Measurements from ENCODE around the gene GALNT6. TPM values are rescaled to one million over a fixed set of nuclear protein-coding genes. Genes with fewer than 3 reads are reported as not detected.
A peak's percentile ranks its signal among the peaks of the same experiment; 100 is the strongest.

GALNT6 gene
- total and polyA plus RNA-seq, 9 of the 15 experiments (the other 6 are each of a cell fraction or from before 2014, with no cell fraction given) = 1.5 to 8.6 (median 5.1) TPM

GRCh38 chr12:51326698-51327439 is 64.3 kb downstream of the GALNT6 start:
- in situ Hi-C loops (cut with MboI) (no loop called here), intact Hi-C loops (cut with micrococcal nuclease) (no loop called here)
- Histone ChIP-seq H3K4me1 (replicated peaks in 1 of 2; ENCODE audit: control insufficient read depth in 2 of 2, insufficient read depth in 2 of 2, low read length in 2 of 2) (peaks cover 37 to 63% of the 10 kb centered on the region in 2 experiments), H3K27ac (ENCODE audit: extremely low read depth, low read depth, low read length) (peak overlapping the region; percentile 94), H3K4me2 (ENCODE audit: insufficient read depth, low read length) (peak overlapping the region; percentile 38), H2AFZ (ENCODE audit: low read depth, low read length) (peak overlapping the region; percentile 92), H3K27me3 (ENCODE audit: control insufficient read depth in 2 of 2, insufficient read depth in 2 of 2, low read length in 2 of 2) (no peaks in the 10 kb centered on the region), H4K20me1 (replicated peaks; ENCODE audit: control insufficient read depth, insufficient read depth, low read length) (no peaks in the 10 kb centered on the region), H3K4me3 (no peak overlapping the region), H3K9me1 (ENCODE audit: control insufficient read depth, insufficient read depth, low read length) (no peaks in the 10 kb centered on the region), H3K9ac (ENCODE audit: insufficient read depth in 1 of 2, low read depth in 2 of 2, low read length in 2 of 2) (peak overlapping the region; percentile 54 to 73; a peak in 3 of 4 replicates), H3K79me2 (ENCODE audit: control insufficient read depth, insufficient read depth, low read length) (no peaks in the 10 kb centered on the region), H3K36me3 (ENCODE audit: control insufficient read depth, insufficient read depth, low read length) (no peaks in the 10 kb centered on the region), H3K9me3 (replicated peaks; ENCODE audit: control insufficient read depth, insufficient read depth, low read depth, low read length) (no peaks in the 10 kb centered on the region)
- ATAC-seq = peak; percentile 91
- ChIA-PET POLR2A (interaction anchor here (0.6 to 1.7 kb wide), 4 partner anchors 8 to 81 kb away, joined by 3 to 5 read pairs (median 4); no protein-coding TSS in a partner anchor), CTCF (ENCODE audit: low intra/inter-chr PET ratio) (no interaction called here)
- WGBS (ENCODE audit: insufficient coverage, low coverage, missing lambda C conversion rate) = 7% methylated on average over 7 of the region's 7 CpGs
- FAIRE-seq = peak; percentile 89
- DNase-seq (ENCODE audit: extremely low read depth in 1 of 4, low spot score in 3 of 4) = peak; percentile 55 to 90 (median 72)
- BruUV-seq (replicated peaks) = no TSS peak
- TF ChIP-seq MCM3 (IDR thresholded peaks at IDR 0.05) = no peak
- TF ChIP-seq CREB1 (IDR thresholded peaks at IDR 0.05) = no peak
- TF ChIP-seq CREB1 (CRISPR knock-in tag; IDR thresholded peaks at IDR 0.05) = no peak
- TF ChIP-seq ARHGAP35 (IDR thresholded peaks at IDR 0.05; ENCODE audit: partially characterized antibody) = no peak
- no peak for TF ChIP-seq RBM15 (IDR thresholded peaks at IDR 0.05; ENCODE audit: insufficient read depth, low read length)
- TF ChIP-seq BCL6 (CRISPR knock-in tag; IDR thresholded peaks at IDR 0.05) = no peak
- TF ChIP-seq TCF3 (CRISPR knock-in tag; IDR thresholded peaks at IDR 0.05) = peak; percentile 39; the same call in 1 of the 2 replicates
- peak; percentile 95 for TF ChIP-seq SMARCA4 (IDR thresholded peaks at IDR 0.05)
- no peak for TF ChIP-seq STAG1 (CRISPR knock-in tag; IDR thresholded peaks at IDR 0.05; ENCODE audit: borderline replicate concordance)
- no peak for TF ChIP-seq HDGF (IDR thresholded peaks at IDR 0.05)
- TF ChIP-seq BDP1 (IDR thresholded peaks at IDR 0.05; ENCODE audit: insufficient read depth, insufficient read length) = no peak
- no peak for TF ChIP-seq DACH1 (IDR thresholded peaks at IDR 0.05; ENCODE audit: partially characterized antibody)
- TF ChIP-seq ARNT (IDR thresholded peaks at IDR 0.05) = peak; percentile 62 to 92; a peak in 2 of 4 replicates
- TF ChIP-seq, protein P1, sequence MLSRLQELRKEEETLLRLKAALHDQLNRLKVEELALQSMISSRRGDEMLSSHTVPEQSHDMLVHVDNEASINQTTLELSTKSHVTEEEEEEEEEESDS (CRISPR knock-in tag; IDR thresholded peaks at IDR 0.05) = no peak
- TF ChIP-seq ZNF668 (CRISPR knock-in tag; IDR thresholded peaks at IDR 0.05) = no peak
- TF ChIP-seq CEBPG (CRISPR knock-in tag; IDR thresholded peaks at IDR 0.05) = peak; percentile 77; the same call in 1 of the 2 replicates
- peak; percentile 82 to 92 for TF ChIP-seq CEBPG (tag; conservative IDR thresholded peaks at IDR 0.05 in 1 of 2, IDR thresholded peaks at IDR 0.05 in 1 of 2)
- no peak for TF ChIP-seq CREM (IDR thresholded peaks at IDR 0.05; ENCODE audit: low read depth)
- TF ChIP-seq SMAD2 (IDR thresholded peaks at IDR 0.05; ENCODE audit: low read depth, low read length) = no peak
- peak; percentile 72; the same call in 1 of the 2 replicates for TF ChIP-seq POLR2H (tag; IDR thresholded peaks at IDR 0.05; ENCODE audit: low read depth)
- TF ChIP-seq, protein P2, sequence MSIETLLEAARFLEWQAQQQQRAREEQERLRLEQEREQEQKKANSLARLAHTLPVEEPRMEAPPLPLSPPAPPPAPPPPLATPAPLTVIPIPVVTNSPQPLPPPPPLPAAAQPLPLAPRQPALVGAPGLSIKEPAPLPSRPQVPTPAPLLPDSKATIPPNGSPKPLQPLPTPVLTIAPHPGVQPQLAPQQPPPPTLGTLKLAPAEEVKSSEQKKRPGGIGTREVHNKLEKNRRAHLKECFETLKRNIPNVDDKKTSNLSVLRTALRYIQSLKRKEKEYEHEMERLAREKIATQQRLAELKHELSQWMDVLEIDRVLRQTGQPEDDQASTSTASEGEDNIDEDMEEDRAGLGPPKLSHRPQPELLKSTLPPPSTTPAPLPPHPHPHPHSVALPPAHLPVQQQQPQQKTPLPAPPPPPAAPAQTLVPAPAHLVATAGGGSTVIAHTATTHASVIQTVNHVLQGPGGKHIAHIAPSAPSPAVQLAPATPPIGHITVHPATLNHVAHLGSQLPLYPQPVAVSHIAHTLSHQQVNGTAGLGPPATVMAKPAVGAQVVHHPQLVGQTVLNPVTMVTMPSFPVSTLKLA (conservative IDR thresholded peaks at IDR 0.05) = peak in 1 of 2 experiments; percentile 40; a peak in 1 of 4 replicates
- TF ChIP-seq TCF7L2 (IDR thresholded peaks at IDR 0.05; ENCODE audit: low read depth, low read length) = no peak
- no peak for TF ChIP-seq ILF3 (IDR thresholded peaks at IDR 0.05; ENCODE audit: borderline replicate concordance)
- TF ChIP-seq SETDB1 (IDR thresholded peaks at IDR 0.05; ENCODE audit: low read length) = no peak
- no peak for TF ChIP-seq SP2 (IDR thresholded peaks at IDR 0.05; ENCODE audit: extremely low read depth, low read depth, low read length, poor library complexity, severe bottlenecking)
